RWPE1 (cell line): ENCODE results near the gene GIMAP5.
"Not testable (repeated sequence)": the region's sequence is repeated elsewhere in the genome, so short reads cannot be mapped to it uniquely, and the experiment has no call there.

ENCODE experiments used
- CTCF ChIA-PET: fragments of 350-600 bp; sonication (Branson Sonifier 250); formaldehyde crosslinking; extraction: SDS; loops from one replicate; lab custom pipeline; 2021; lab: Yijun Ruan, JAX
- POLR2A ChIA-PET: fragments of 400-600 bp; formaldehyde crosslinking; extraction: SDS; loops from one replicate; lab custom pipeline; 2020; ENCODE audit warnings: antibody characterized with exemption; ENCODE audit not compliant: low non-redundant PET; lab: Yijun Ruan, JAX
- DNase-seq: peaks from one replicate; pipeline ENCODE4 v3.0.0; 2012; ENCODE audit warnings: low spot score
- H3K27ac ChIP-seq: fragments of 450-650 bp; 2 replicates; pipeline ENCODE4 v1.5.1; 2017
- CTCF ChIP-seq: fragments of 450-650 bp; conservative IDR thresholded peaks from 2 replicates; pipeline ENCODE4 v1.5.1; 2017; ENCODE audit warnings: low read depth, mild to moderate bottlenecking

GIMAP5 gene

GRCh38 chr7:150769768-150770167 is 32.5 kb downstream of the GIMAP5 start:
- ChIA-PET POLR2A (no interaction called here), CTCF (no interaction called here)
- no peak overlapping the region for H3K27ac ChIP-seq
- TF ChIP-seq CTCF: no peak
- DNase-seq: no peak

DNA sequence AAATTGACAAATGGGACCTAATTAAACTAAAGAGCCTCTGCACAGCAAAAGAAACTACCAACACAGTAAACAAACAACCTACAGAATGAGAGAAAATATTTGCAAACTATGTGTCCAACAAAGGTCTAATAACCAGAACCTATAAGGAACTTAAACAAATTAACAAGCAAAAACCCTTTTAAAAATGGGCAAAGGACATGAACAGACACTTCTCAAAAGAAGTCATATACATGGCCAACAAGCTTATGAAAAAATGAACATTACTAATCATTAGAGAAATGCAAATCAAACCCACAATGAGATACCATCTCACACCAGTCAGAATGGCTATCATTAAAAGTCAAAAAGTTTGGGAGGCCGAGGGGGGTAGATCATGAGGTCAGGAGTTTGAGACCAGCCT is 36.9 kb downstream of the GIMAP5 start:
- DNase-seq, POLR2A ChIA-PET, H3K27ac ChIP-seq, CTCF ChIA-PET: not testable (repeated sequence)

DNA sequence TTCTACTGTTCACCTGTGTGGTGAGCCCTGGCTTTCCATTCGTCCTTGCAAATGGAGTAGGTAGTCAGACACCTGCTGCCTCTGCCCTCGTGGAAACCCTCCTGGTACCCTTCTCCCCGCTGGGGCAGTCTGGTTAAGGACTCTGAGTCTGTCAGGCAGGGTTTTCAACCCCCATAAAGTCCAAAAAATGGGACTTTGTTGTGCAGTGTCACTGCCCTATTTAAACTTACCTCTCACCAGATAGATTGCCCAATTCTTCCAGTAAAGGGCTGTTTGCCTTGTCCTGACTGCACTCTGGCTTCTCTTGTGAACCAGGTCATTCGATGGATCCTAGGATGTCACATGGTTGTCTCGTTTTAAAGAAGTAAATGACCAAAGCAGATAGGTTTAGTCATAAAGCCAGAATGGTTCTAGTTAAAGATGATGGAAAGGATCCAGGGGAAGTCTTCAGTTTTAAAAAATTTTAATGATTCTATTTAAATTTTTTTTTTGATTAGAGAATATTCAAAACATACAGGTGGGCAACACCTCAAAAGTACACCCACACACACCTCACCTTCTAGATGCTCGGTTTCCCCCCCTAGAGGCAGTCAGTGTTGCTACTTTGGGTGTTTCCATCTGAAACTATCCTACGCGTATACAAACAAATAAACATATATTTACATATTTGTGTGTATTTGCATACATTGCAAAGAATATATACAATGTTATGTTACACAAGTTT is 41.0 kb downstream of the GIMAP5 start:
- no peak for DNase-seq
- H3K27ac ChIP-seq: no peak overlapping the region
- ChIA-PET CTCF (interaction anchor here (1.0 to 1.6 kb wide), 3 partner anchors 15 to 240 kb away, joined by 4 to 7 read pairs (median 4); no protein-coding TSS in a partner anchor), POLR2A (no interaction called here)
- TF ChIP-seq CTCF: no peak

- DNase-seq: peak; percentile 63
- ChIA-PET CTCF (interaction anchor here (1.0 to 1.6 kb wide), 3 partner anchors 14 to 239 kb away, joined by 4 to 7 read pairs (median 4); no protein-coding TSS in a partner anchor), POLR2A (no interaction called here)
- peak; percentile 94 for TF ChIP-seq CTCF
- H3K27ac ChIP-seq: no peak overlapping the region
Observed at GRCh38 chr7:150778738-150779301, 41.6 kb downstream of the GIMAP5 start.

- DNase-seq: no peak
- no peak for TF ChIP-seq CTCF
- ChIA-PET CTCF (no interaction called here), POLR2A (no interaction called here)
- no peak overlapping the region for H3K27ac ChIP-seq
Observed at GRCh38 chr7:150780292-150780691, 43.1 kb downstream of the GIMAP5 start.

DNA sequence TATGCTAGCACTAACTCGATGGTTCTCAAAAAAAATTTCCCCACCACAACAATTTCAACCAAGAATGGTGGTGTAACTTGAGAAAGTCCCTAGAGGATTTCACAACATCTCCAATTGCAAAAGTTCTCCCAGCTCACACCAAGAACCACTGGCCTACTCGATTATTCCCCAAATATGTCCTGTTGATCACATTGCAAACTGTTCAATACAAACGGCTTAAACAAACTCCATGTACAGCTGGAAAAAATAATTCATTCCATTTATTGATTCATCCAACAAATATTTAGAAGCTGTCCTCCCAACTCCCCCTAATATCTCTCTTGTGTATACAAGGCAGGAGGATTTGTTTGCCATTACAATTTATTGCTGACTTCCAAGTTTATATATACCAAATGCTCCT is 43.9 kb downstream of the GIMAP5 start:
- no peak overlapping the region for H3K27ac ChIP-seq
- TF ChIP-seq CTCF: no peak
- no peak for DNase-seq
- ChIA-PET POLR2A (no interaction called here), CTCF (no interaction called here)

DNA sequence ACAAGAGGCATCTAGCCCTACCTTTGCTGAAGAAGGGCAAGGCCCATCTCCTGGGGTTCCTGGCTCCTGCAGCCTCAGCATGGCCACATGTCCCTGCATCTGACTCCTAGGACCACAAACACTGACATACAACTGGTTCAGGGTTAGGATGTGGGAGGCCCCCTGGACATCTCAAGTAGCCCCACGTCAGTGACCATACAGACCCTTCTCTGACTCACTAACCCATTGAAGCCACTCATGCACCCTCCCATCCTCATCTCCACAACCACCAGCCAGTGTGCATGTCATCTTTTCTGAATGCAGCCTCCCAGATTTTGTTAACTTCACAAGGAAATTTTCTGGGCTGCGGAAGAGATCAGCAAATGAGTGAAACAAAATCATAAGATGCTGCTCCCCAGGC is 44.7 kb downstream of the GIMAP5 start:
- no peak for DNase-seq
- ChIA-PET POLR2A (no interaction called here), CTCF (no interaction called here)
- no peak for TF ChIP-seq CTCF
- no peak overlapping the region for H3K27ac ChIP-seq
